Left hindlimb (tissue), 1 donor: ENCODE measurements around the gene INO80.
"Not testable (repeated sequence)": the region's sequence is repeated elsewhere in the genome, so short reads cannot be mapped to it uniquely, and the experiment has no call there.

Source experiments
- DNase-seq: peaks from one replicate; pipeline ENCODE4 v3.0.0-alpha.2; 2018

The INO80 gene, protein sequence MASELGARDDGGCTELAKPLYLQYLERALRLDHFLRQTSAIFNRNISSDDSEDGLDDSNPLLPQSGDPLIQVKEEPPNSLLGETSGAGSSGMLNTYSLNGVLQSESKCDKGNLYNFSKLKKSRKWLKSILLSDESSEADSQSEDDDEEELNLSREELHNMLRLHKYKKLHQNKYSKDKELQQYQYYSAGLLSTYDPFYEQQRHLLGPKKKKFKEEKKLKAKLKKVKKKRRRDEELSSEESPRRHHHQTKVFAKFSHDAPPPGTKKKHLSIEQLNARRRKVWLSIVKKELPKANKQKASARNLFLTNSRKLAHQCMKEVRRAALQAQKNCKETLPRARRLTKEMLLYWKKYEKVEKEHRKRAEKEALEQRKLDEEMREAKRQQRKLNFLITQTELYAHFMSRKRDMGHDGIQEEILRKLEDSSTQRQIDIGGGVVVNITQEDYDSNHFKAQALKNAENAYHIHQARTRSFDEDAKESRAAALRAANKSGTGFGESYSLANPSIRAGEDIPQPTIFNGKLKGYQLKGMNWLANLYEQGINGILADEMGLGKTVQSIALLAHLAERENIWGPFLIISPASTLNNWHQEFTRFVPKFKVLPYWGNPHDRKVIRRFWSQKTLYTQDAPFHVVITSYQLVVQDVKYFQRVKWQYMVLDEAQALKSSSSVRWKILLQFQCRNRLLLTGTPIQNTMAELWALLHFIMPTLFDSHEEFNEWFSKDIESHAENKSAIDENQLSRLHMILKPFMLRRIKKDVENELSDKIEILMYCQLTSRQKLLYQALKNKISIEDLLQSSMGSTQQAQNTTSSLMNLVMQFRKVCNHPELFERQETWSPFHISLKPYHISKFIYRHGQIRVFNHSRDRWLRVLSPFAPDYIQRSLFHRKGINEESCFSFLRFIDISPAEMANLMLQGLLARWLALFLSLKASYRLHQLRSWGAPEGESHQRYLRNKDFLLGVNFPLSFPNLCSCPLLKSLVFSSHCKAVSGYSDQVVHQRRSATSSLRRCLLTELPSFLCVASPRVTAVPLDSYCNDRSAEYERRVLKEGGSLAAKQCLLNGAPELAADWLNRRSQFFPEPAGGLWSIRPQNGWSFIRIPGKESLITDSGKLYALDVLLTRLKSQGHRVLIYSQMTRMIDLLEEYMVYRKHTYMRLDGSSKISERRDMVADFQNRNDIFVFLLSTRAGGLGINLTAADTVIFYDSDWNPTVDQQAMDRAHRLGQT (N-terminal part only)

GRCh38 chr15:41116116-41116961 is at the start of gene INO80:
INO80 (minus strand) TSS chr15:41116280; CDS start chr15:41096310, 19,970 bp downstream.
- DNase-seq: peak; percentile 98

GRCh38 chr15:41161736-41162135 is 45.7 kb upstream of the INO80 start:
- DNase-seq: no peak

GRCh38 chr15:41161336-41161735 is 45.3 kb upstream of the INO80 start:
- DNase-seq: no peak

DNA sequence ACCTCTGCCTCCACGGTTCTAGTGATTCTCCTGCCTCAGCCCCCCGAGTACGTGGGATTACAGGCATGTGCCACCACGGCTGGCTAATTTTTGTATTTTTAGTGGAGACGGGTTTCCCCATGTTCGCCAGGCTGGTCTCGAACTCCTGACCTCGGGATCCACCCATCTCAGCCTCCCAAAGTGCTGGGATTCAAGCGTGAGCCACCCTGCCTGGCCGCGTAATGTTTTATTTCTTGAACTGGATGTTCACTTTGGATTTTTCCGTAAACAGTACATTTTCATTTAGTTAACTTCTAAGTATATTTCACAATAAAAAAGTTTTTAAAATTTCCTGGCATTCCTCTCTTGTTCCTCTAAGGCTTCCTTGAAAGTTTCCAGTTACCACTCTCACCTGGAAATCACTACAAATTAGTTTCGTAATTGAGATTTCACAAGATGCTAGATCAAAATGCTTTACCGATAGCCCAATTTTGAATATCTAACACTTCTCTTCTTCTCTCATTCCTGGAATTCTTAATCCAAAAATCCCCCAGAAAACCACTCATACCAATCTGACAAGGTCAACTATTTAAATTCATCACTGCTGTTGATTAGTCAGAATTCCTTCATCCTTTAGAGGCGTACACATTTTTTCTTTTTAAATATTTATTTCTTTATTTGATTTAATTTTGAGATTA is 44.7 kb upstream of the INO80 start:
- no peak for DNase-seq

DNA sequence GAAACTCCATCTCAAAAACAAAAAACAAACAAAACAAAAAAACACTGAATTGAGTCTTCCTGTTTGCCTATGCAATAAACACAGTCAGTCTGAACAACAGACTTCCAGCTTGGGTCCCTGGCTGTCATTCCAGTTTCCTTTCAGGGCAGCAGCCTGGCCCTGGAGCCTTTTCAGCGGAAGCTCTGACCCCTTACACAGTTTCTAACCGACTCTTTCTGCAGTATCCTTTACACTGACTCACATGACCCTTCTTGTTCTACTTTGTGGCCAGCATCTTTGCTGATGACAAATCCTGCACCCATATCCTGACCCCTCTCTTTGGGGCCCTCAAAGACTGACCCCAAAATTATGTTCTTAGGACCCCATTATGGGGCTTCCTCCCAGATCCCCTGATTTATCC is 38.3 kb upstream of the INO80 start:
- DNase-seq: no peak

DNA sequence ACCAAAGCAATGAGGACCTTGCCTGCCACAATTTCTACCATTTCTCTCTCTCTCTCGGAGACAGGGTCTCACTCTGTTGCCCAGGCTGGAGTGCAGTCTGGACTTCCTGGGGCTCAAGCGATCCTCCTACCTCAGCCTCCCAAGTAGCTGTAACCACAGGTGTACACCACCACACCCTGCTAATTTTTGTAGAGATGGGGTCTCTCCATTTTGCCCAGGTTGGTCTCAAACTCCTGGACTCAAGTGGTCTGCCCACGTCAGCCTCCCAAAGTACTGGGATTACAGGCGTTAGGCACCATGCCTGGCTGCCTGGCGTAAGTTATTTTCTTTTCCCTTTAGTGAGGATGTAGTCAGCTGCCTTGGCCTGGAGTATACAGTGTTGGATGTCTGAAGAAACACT is 37.7 kb upstream of the INO80 start:
- no peak for DNase-seq

DNA sequence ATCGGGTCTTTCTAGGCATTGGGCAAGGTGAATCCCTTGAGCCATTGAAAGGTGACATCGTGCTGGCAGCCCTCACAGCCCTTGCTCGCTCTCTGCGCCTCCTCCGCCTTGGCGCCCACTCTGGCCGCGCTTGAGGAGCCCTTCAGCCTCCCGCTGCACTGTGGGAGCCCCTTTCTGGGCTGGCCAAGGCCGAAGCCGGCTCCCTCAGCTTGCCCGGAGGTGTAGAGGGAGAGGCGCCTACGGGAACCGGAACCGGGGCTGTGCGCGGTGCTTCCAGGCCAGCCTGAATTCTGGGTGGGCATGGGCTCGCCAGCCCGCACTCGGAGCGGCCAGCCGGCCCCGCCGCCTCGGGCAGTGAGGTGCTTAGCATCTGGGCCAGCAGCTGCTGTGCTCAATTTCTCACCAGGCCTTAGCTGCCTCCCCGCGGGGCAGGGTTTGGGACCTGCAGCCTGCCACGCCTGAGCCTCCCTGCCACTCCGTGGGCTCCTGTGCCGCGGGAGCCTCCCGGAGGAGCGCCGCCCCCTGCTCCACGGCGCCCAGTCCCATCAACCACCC is 35.4 kb upstream of the INO80 start:
- no peak for DNase-seq

- no peak for DNase-seq
These were observed 34.2 kb upstream of the INO80 start for GRCh38 chr15:41150279-41150678.

GRCh38 chr15:41148065-41148464 is 32.0 kb upstream of the INO80 start:
- no peak for DNase-seq

DNA sequence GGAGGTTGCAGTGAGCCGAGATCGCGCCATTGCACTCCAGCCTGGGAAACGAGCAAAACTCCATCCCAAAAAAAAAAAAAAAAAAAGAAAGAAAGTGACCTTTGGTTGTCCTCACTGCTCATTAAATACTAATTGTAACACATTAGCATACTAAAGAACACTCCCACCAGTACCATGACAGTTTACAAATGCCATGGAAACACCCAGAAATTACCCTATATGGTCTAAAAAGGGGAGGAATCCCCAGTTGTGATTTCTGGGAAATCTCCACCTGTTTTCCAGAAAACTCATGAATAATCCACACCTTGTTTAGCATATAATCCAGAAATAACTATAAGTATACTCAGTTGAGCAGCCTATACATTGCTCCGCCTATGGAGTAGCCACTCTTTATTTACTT is 23.5 kb upstream of the INO80 start:
- DNase-seq: no peak

DNA sequence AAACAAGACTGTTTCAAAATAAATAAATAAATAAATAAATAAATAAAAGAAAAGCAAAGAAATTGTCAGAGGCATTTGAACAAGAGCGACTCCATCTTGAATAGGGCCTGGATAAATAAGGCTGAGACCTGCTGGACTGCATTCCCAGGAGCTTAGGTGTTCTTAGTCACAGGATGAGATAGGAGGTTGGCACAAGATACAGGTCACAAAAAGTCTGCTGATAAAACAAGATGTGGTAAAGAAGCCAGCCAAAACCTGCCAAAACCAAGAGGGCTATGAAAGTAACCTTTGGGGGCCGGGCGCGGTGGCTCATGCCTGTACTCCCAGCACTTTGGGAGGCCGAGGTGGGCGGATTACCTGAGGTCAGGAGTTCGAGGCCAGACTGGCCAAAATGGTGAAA is 23.0 kb upstream of the INO80 start:
- not testable (repeated sequence) for DNase-seq

- not testable (repeated sequence) for DNase-seq
These were observed 19.5 kb upstream of the INO80 start for GRCh38 chr15:41135580-41135979.

- DNase-seq: no peak
These were observed 17.4 kb upstream of the INO80 start for GRCh38 chr15:41133454-41133853.

DNA sequence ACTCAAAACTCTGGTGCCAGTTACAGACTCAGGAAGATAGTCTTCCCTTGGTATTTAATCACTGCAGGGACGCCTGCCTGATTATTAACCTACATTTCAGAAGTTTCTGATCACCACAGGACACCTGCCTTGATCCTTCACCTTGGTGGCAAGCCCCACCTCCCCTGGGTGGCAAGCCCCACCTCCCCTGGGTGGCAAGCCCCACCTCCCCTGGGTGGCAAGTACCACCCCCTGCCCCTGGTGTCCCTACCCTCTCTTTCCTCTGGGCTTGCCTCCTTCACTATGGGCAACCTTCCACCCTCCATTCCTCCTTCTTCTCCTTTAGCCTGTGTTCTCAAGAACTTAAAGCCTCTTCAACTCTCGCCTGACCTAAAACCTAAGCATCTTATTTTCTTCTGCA is 16.0 kb upstream of the INO80 start:
- not testable (repeated sequence) for DNase-seq

DNA sequence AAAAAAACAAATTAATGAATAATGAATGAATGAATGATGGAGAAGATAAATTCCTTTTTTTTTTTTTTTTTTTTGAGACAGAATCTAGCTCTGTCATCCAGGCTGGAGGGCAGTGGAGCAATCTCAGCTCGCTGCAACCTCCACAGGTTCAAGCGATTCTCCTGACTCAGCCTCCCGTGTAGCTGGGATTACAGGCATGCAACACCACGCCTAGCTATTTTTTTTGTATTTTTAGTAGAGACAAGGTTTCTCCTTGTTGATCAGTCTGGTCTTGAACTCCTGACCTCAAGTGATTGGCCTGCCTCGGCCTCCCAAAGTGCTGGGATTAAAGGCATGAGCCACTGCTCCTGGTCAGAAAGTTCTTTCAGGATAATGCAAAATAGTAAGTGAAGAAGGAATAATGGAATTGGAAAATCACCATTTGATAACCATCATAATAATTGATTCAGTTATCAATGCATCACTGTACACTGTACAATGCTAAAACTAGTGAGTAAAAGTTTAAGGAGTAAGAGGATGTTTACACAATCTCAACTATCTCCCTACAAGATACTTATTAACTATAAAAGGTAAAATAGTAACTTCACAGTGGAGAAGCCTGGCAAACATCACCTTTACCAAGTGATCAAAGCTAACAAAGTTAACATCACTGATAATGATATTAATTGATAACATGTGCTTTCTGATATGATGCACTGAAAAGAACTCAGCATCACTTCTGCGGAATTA is 12.3 kb upstream of the INO80 start:
- DNase-seq: no peak

- no peak for DNase-seq
These were observed 10.0 kb upstream of the INO80 start for GRCh38 chr15:41125931-41126642.

DNA sequence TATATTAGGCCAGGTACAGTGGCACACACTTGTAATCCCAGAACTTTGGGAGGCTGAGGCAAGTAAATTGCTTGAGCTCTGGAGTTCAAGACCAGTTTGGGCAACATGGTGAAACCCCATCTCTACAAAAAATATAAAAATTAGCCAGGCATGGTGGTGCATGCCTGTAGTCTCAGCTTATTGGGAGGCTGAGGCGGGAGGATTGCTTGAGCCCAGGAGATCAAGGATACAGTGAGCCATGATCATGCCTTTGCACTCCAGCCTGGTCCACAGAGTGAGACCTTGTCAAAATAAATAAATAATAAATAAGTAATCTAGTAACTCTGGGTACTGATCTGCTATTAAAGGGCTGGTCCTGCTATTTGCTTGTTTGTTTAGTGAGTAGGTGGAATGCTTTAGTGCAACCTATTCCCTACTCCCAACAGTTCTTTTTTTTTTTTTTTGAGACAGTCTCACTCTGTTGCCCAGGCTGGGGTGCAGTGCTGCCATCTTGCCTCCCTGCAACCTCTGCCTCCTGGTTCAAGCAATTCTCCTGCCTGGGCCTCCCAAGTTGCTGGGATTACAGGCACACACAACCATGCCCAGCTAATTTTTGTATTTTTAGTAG is 9.1 kb upstream of the INO80 start:
- DNase-seq: no peak

GRCh38 chr15:41124058-41124457 is 8.0 kb upstream of the INO80 start:
- DNase-seq: no peak

DNA sequence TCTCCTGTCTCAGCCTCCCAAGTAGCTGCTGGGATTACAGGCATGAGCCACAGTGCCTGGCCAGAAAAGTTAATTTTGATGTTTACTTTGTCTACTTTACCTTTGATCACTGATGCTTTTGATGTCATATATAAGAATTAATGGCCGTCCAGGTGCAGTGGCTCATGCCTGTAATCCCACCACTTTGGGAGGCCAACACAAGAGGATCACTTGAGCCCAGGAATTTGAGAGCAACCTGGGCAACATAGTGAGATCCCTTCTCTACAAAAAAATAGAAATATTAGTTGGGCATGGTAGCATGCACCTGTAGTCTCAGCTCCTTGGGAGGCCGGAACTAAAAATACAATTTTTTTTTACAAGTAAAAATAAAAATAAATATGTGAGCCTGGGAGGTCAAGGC is 6.8 kb upstream of the INO80 start:
- no peak for DNase-seq

DNA sequence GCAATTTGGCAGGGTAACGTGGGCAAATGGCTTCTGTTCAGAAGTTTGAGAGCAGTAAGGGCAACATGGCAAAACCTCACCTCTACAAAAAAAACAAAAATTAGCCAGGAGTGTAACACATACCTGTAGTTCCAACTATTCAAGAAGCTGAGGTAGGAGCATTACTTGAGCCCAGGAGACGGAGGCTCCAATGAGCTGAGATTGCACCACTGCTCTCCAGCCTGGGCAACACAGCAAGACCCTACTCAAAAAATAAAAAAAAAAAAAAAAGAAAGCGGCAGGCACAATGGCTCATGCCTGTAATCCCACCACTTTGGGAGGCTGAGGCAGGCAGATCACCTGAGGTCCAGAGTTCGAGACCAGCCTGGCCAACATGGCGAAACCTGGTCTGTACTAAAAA is 5.9 kb upstream of the INO80 start:
- no peak for DNase-seq
